HUES48 (cell line): ENCODE results near the gene GFPT1.
"Not testable (repeated sequence)": the region's sequence is repeated elsewhere in the genome, so short reads cannot be mapped to it uniquely, and the experiment has no call there.

Experiments used
- H3K27ac ChIP-seq: one replicate; pipeline ENCODE4 v1.7.0; 2013; ENCODE audit warnings: low read depth, low read length, inconsistent platforms
- H3K27me3 ChIP-seq: 2 replicates; pipeline ENCODE4 v1.6.1; 2013; ENCODE audit warnings: mild to moderate bottlenecking, low read length; ENCODE audit not compliant: control insufficient read depth, insufficient read depth
- H3K36me3 ChIP-seq: 2 replicates; pipeline ENCODE4 v1.6.1; 2013; ENCODE audit warnings: low read length; ENCODE audit not compliant: control insufficient read depth, insufficient read depth
- H3K4me1 ChIP-seq: 2 replicates; pipeline ENCODE4 v1.6.1; 2013; ENCODE audit warnings: mild to moderate bottlenecking, low read length; ENCODE audit not compliant: control insufficient read depth, insufficient read depth
- H3K4me3 ChIP-seq: 2 replicates; pipeline ENCODE4 v1.5.1; 2013; ENCODE audit warnings: mild to moderate bottlenecking, low read depth, low read length
- H3K9ac ChIP-seq: 2 replicates; pipeline ENCODE4 v1.6.1; 2013; ENCODE audit warnings: mild to moderate bottlenecking, low read depth, low read length, moderate library complexity
- H3K9me3 ChIP-seq: 2 replicates; pipeline ENCODE4 v1.6.1; 2013; ENCODE audit warnings: low read length; ENCODE audit not compliant: control insufficient read depth, insufficient read depth

Gene GFPT1

GRCh38 chr2:69386789-69387734 is at the start of gene GFPT1:
Gene GFPT1 (minus strand): TSS chr2:69387227. CDS start chr2:69387071, 156 bp downstream.
- peak within 1 kb of the TSS; percentile 78 for H3K27ac ChIP-seq
- H3K9ac ChIP-seq: peak within 1 kb of the TSS; percentile 65
- peaks cover 7% of the 10 kb centered on the region for H3K36me3 ChIP-seq
- no peaks in the 10 kb centered on the region for H3K27me3 ChIP-seq
- H3K9me3 ChIP-seq: no peaks in the 10 kb centered on the region
- H3K4me1 ChIP-seq: peaks cover 16% of the 10 kb centered on the region
- H3K4me3 ChIP-seq: peak within 1 kb of the TSS; percentile 91

- H3K27me3 ChIP-seq: no peaks in the 10 kb centered on the region
- peaks cover 5% of the 10 kb centered on the region; the same call in 1 of the 2 replicates for H3K36me3 ChIP-seq
- H3K9ac ChIP-seq: peak overlapping the region; percentile 90
- H3K27ac ChIP-seq: peak overlapping the region; percentile 90
- peak overlapping the region; percentile 85 for H3K4me3 ChIP-seq
- H3K9me3 ChIP-seq: no peaks in the 10 kb centered on the region
- peaks cover 27% of the 10 kb centered on the region for H3K4me1 ChIP-seq
Measured at GRCh38 chr2:69436596-69436937, 49.5 kb upstream of the GFPT1 start.

GRCh38 chr2:69434753-69435152 is 47.7 kb upstream of the GFPT1 start:
- H3K4me3 ChIP-seq: no peak overlapping the region
- no peak overlapping the region for H3K9ac ChIP-seq
- H3K9me3 ChIP-seq: no peaks in the 10 kb centered on the region
- H3K27ac ChIP-seq: no peak overlapping the region
- H3K4me1 ChIP-seq: peaks cover 27% of the 10 kb centered on the region
- H3K27me3 ChIP-seq: no peaks in the 10 kb centered on the region
- peaks cover 21% of the 10 kb centered on the region for H3K36me3 ChIP-seq

GRCh38 chr2:69429491-69430183 is 42.6 kb upstream of the GFPT1 start:
- no peaks in the 10 kb centered on the region for H3K27me3 ChIP-seq
- H3K4me1 ChIP-seq: 0 out of 2 replicates have a peak, but pooled peaks cover 2% of the 10 kb centered on the region
- peaks cover 39% of the 10 kb centered on the region for H3K36me3 ChIP-seq
- no peak overlapping the region for H3K4me3 ChIP-seq
- H3K9ac ChIP-seq: no peak overlapping the region
- no peak overlapping the region for H3K27ac ChIP-seq
- H3K9me3 ChIP-seq: no peaks in the 10 kb centered on the region

GRCh38 chr2:69428981-69429380 is 42.0 kb upstream of the GFPT1 start:
- Histone ChIP-seq H3K9ac (no peak overlapping the region), H3K27ac (no peak overlapping the region), H3K4me1 (no peaks in the 10 kb centered on the region), H3K36me3 (peaks cover 39% of the 10 kb centered on the region), H3K27me3 (no peaks in the 10 kb centered on the region), H3K9me3 (no peaks in the 10 kb centered on the region), H3K4me3 (no peak overlapping the region)

- no peak overlapping the region for H3K9ac ChIP-seq
- no peak overlapping the region for H3K4me3 ChIP-seq
- H3K9me3 ChIP-seq: no peaks in the 10 kb centered on the region
- H3K36me3 ChIP-seq: peaks cover 30% of the 10 kb centered on the region
- no peaks in the 10 kb centered on the region for H3K27me3 ChIP-seq
- no peak overlapping the region for H3K27ac ChIP-seq
- H3K4me1 ChIP-seq: no peaks in the 10 kb centered on the region
Measured at GRCh38 chr2:69424419-69424818, 37.4 kb upstream of the GFPT1 start.

- no peaks in the 10 kb centered on the region for H3K4me1 ChIP-seq
- no peak overlapping the region for H3K4me3 ChIP-seq
- no peaks in the 10 kb centered on the region for H3K9me3 ChIP-seq
- H3K27me3 ChIP-seq: no peaks in the 10 kb centered on the region
- peaks cover 33% of the 10 kb centered on the region for H3K36me3 ChIP-seq
- H3K9ac ChIP-seq: no peak overlapping the region
- no peak overlapping the region for H3K27ac ChIP-seq
Measured at GRCh38 chr2:69422198-69422597, 35.2 kb upstream of the GFPT1 start.

- H3K27me3 ChIP-seq, H3K27ac ChIP-seq, H3K4me1 ChIP-seq, H3K9ac ChIP-seq, H3K9me3 ChIP-seq, H3K4me3 ChIP-seq: not testable (repeated sequence)
- peaks cover 48% of the 10 kb centered on the region for H3K36me3 ChIP-seq
Measured at GRCh38 chr2:69419111-69419510, 32.1 kb upstream of the GFPT1 start.

GRCh38 chr2:69416147-69416546 is 29.1 kb upstream of the GFPT1 start:
- no peaks in the 10 kb centered on the region for H3K4me1 ChIP-seq
- H3K9ac ChIP-seq: no peak overlapping the region
- no peak overlapping the region for H3K4me3 ChIP-seq
- H3K9me3 ChIP-seq: no peaks in the 10 kb centered on the region
- no peak overlapping the region for H3K27ac ChIP-seq
- H3K36me3 ChIP-seq: peaks cover 46% of the 10 kb centered on the region
- H3K27me3 ChIP-seq: no peaks in the 10 kb centered on the region

GRCh38 chr2:69411120-69411519 is 24.1 kb upstream of the GFPT1 start:
- Histone ChIP-seq H3K4me3 (no peak overlapping the region), H3K9me3 (no peaks in the 10 kb centered on the region), H3K4me1 (no peaks in the 10 kb centered on the region), H3K36me3 (peaks cover 36% of the 10 kb centered on the region), H3K9ac (no peak overlapping the region), H3K27me3 (no peaks in the 10 kb centered on the region), H3K27ac (no peak overlapping the region)

- Histone ChIP-seq H3K9me3 (no peaks in the 10 kb centered on the region), H3K4me3 (no peak overlapping the region), H3K27ac (no peak overlapping the region), H3K36me3 (peaks cover 44% of the 10 kb centered on the region), H3K27me3 (no peaks in the 10 kb centered on the region), H3K4me1 (no peaks in the 10 kb centered on the region), H3K9ac (no peak overlapping the region)
Measured at GRCh38 chr2:69405306-69405705, 18.3 kb upstream of the GFPT1 start.
